Measurements from ENCODE around the gene YIPF5. TPM values are rescaled to one million over a fixed set of nuclear protein-coding genes. Genes with fewer than 3 reads are reported as not detected.
A peak's percentile ranks its signal among the peaks of the same experiment; 100 is the strongest.

The YIPF5 gene
- total and polyA plus RNA-seq, 11 donors, result 4.1 to 43.9 (median 29.0) TPM

DNA sequence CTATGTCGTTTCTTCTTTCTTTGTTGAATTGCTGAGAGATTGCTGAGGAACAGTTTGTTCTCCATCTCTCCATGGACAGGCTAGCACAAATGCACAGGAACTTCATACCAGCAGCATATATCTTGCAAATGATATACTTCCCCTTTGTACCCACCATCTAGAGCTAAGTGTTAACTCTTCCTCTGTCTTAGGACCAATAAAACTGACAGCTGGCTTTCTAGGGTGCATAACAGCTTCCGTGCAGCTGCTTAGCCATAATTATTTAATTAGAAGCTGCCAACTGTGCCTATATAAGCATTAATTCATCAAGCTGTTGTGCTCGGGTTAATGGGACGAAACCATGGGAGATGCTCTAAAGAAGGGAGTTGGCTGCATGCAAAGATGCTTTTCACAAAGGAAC is 38.9 kb upstream of the YIPF5 start:
- Histone ChIP-seq H3K27me3 (peaks cover 9 to 62% (median 41%) of the 10 kb centered on the region in 9 donors), H3K4me1 (peaks cover 0 to 10% (median 5%) of the 10 kb centered on the region in 12 donors), H3K36me3 (no peaks in the 10 kb centered on the region), H3K9me3 (no peaks in the 10 kb centered on the region), H3K27ac (no peak overlapping the region), H3K4me3 (no peak overlapping the region)
- no peak for DNase-seq
- intact Hi-C loops (cut with DNase I), result loop anchor here in 9 of 10 donors (5.0 to 10.0 kb wide), 12 partner anchors 175 to 1925 kb away; no protein-coding TSS in a partner anchor
- ATAC-seq, result no peak
- TF ChIP-seq POLR2A (IDR thresholded peaks at IDR 0.05), result no peak
- TF ChIP-seq, protein P1, sequence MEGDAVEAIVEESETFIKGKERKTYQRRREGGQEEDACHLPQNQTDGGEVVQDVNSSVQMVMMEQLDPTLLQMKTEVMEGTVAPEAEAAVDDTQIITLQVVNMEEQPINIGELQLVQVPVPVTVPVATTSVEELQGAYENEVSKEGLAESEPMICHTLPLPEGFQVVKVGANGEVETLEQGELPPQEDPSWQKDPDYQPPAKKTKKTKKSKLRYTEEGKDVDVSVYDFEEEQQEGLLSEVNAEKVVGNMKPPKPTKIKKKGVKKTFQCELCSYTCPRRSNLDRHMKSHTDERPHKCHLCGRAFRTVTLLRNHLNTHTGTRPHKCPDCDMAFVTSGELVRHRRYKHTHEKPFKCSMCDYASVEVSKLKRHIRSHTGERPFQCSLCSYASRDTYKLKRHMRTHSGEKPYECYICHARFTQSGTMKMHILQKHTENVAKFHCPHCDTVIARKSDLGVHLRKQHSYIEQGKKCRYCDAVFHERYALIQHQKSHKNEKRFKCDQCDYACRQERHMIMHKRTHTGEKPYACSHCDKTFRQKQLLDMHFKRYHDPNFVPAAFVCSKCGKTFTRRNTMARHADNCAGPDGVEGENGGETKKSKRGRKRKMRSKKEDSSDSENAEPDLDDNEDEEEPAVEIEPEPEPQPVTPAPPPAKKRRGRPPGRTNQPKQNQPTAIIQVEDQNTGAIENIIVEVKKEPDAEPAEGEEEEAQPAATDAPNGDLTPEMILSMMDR (IDR thresholded peaks at IDR 0.05), result no peak
- WGBS, 4 donors, result 80 to 90% (median 84%) methylated on average over 4 of the region's 4 CpGs

DNA sequence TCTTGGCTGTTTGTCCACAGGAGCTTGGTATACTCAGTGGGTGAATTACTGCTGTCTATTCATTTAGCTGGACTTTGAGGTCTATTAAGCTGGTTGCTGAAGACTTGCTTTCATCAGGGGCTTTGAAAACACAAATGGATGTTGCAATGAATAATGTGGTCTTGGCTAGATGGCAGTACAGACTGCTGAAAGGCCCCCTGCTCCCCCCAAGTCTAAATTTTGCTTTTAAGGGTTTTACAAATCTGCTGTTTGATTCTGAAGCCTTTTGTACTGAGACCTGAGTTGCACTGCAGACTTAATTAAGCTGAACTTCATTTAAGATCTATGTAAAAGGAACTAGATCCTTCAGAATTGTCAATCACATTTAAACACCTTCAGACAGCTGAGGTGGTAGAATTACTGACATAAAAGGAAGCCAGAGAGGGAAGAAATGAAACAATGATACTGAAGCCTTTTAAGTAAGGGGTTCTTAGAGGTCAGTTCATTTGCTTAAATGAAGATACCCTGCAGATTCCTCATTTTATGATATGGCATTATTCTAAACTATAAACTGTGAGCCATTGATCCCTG is 37.5 kb upstream of the YIPF5 start:
- Histone ChIP-seq H3K27ac (no peak overlapping the region), H3K9me3 (no peaks in the 10 kb centered on the region), H3K27me3 (peaks cover 9 to 60% (median 40%) of the 10 kb centered on the region in 9 donors), H3K36me3 (no peaks in the 10 kb centered on the region), H3K4me1 (peaks cover 0 to 10% (median 5%) of the 10 kb centered on the region in 12 donors), H3K4me3 (no peak overlapping the region)
- TF ChIP-seq, protein P1 (IDR thresholded peaks at IDR 0.05), result no peak
- TF ChIP-seq POLR2A (IDR thresholded peaks at IDR 0.05), result no peak
- ATAC-seq (no peak), DNase-seq (no peak)
- intact Hi-C loops (cut with DNase I), result loop anchor here in 9 of 10 donors (5.0 to 10.0 kb wide), 12 partner anchors 177 to 1927 kb away; no protein-coding TSS in a partner anchor

DNA sequence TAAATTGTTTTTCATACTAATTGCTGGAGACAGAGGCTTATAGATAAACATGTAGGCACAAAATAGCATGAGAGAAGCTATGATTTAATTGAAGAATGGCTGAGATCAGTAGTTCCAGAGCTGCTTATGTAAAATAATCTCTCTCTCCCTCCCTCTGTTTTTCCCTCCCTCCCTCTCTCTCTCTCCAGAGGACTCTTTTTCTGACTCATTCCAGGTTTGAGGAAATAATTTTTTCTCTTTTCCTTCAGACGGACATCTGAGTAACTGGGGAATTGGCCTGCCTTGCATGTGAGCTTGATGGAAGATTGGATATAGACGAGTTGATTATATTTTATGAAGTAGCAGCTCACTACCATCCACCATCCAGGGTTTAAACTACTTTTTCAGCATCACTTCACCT is 35.7 kb upstream of the YIPF5 start:
- Histone ChIP-seq H3K27ac (no peak overlapping the region), H3K36me3 (no peaks in the 10 kb centered on the region), H3K27me3 (peaks cover 9 to 68% (median 40%) of the 10 kb centered on the region in 9 donors), H3K4me3 (no peak overlapping the region), H3K9me3 (no peaks in the 10 kb centered on the region), H3K4me1 (peaks cover 0 to 16% (median 5%) of the 10 kb centered on the region in 12 donors)
- TF ChIP-seq, protein P1 (IDR thresholded peaks at IDR 0.05), result no peak
- no peak for TF ChIP-seq POLR2A (IDR thresholded peaks at IDR 0.05)
- ATAC-seq (no peak), DNase-seq (no peak)
- intact Hi-C loops (cut with DNase I), result loop anchor here in 9 of 10 donors (5.0 to 10.0 kb wide), 12 partner anchors 179 to 1929 kb away; no protein-coding TSS in a partner anchor
- 39 to 51% (median 48%) methylated on average over 2 of the region's 2 CpGs for WGBS, 4 donors

DNA sequence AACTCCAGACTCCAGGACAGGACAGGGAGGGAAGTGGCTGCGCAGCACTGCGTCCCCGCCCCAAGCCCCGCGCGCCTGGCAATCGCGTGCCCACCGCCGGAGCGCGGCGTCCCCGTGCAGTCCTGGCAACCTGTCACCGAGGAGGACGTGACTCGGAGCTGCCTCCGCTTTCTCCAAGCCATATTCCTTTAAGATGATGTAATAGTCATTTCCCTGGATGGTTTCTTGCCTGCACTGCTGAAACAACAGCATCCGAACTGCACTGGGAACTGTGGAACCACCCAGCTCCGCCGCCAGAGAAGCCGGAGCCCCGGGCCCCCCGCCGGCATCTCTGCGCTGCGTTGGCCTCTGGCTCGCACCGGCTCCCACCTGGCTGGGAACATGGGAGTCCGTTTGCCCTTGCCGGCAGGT is 34.7 kb upstream of the YIPF5 start:
- no peak for TF ChIP-seq POLR2A (IDR thresholded peaks at IDR 0.05)
- TF ChIP-seq, protein P1 (IDR thresholded peaks at IDR 0.05), result no peak
- ATAC-seq (peak in 2 of 4 donors; percentile 26 to 65), DNase-seq (peak in 1 of 5 donors; percentile 27)
- H3K27me3 ChIP-seq, result peaks cover 9 to 74% (median 40%) of the 10 kb centered on the region in 9 donors
- peak overlapping the region in 6 of 12 donors; percentile 1 to 36 (median 19) for H3K4me3 ChIP-seq
- 0 to 2% (median 1%) methylated on average over 31 of the region's 31 CpGs for WGBS, 4 donors
- H3K9me3 ChIP-seq, result no peaks in the 10 kb centered on the region
- no peak overlapping the region for H3K27ac ChIP-seq
- intact Hi-C loops (cut with DNase I), result loop anchor here in 9 of 10 donors (5.0 to 10.0 kb wide), 12 partner anchors 180 to 1930 kb away; no protein-coding TSS in a partner anchor
- H3K4me1 ChIP-seq, result peaks cover 0 to 16% (median 5%) of the 10 kb centered on the region in 12 donors
- H3K36me3 ChIP-seq, result no peaks in the 10 kb centered on the region

Measured in heart left ventricle (tissue), 16 donors.